HL-60 (cell line): ENCODE measurements around the gene XXYLT1.

Experiments
- DNase-seq, 2 experiments: peaks; one replicate each; pipeline ENCODE4 v3.0.0-alpha.2; 2010 to 2020; ENCODE audit warnings: low read depth in 1 of 2, low spot score in 1 of 2
- H3K27ac ChIP-seq: fragments of 250-450 bp; sonication (Bioruptor Pico); replicated peaks from 2 replicates; pipeline ENCODE4 v1.5.1; 2020; ENCODE audit warnings: mild to moderate bottlenecking, moderate library complexity
- H3K27me3 ChIP-seq: fragments of 250-450 bp; sonication (Bioruptor Pico); 2 replicates; pipeline ENCODE4 v1.5.1; 2021; ENCODE audit warnings: mild to moderate bottlenecking, moderate library complexity; ENCODE audit not compliant: insufficient read depth, poor library complexity, severe bottlenecking
- H3K4me3 ChIP-seq: replicated peaks from 2 replicates; pipeline ENCODE4 v1.5.1; 2011; ENCODE audit warnings: mild to moderate bottlenecking, control low read depth, low read length; ENCODE audit not compliant: insufficient read depth
- CTCF ChIP-seq: IDR thresholded peaks from one replicate; pipeline ENCODE4 v1.5.1; 2011; ENCODE audit warnings: low read length, control low read depth, inconsistent platforms; ENCODE audit not compliant: insufficient read depth
- GABPA ChIP-seq: IDR thresholded peaks from 2 replicates; pipeline ENCODE4 v1.6.1; 2012; ENCODE audit warnings: low read depth
- POLR2AphosphoS5 ChIP-seq: IDR thresholded peaks from 2 replicates; pipeline ENCODE4 v1.6.1; 2012; ENCODE audit warnings: low read depth
- REST ChIP-seq: IDR thresholded peaks from 2 replicates; pipeline ENCODE4 v1.6.1; 2012; ENCODE audit warnings: low read depth; ENCODE audit not compliant: insufficient replicate concordance
- SPI1 ChIP-seq: IDR thresholded peaks from 2 replicates; pipeline ENCODE4 v1.6.1; 2012; ENCODE audit warnings: low read depth, mild to moderate bottlenecking, borderline replicate concordance

XXYLT1 gene

GRCh38 chr3:195069501-195070251, 201.3 kb downstream of the XXYLT1 start:
- no peaks in the 10 kb centered on the region for H3K27me3 ChIP-seq

GRCh38 chr3:195068084-195069080, 202.6 kb downstream of the XXYLT1 start:
- H3K27me3 ChIP-seq, result no peaks in the 10 kb centered on the region
- H3K4me3 ChIP-seq, result no peak overlapping the region
- DNase-seq, result no peak
- no peak for TF ChIP-seq CTCF
- no peak for TF ChIP-seq POLR2AphosphoS5
- no peak for TF ChIP-seq GABPA
- TF ChIP-seq SPI1, result no peak
- TF ChIP-seq REST, result no peak
- no peak overlapping the region for H3K27ac ChIP-seq

More at GRCh38 chr3:195069501-195070251, 201.3 kb downstream of the XXYLT1 start:
- no peak overlapping the region for H3K4me3 ChIP-seq
- no peak for DNase-seq
- TF ChIP-seq REST (no peak), CTCF (no peak), POLR2AphosphoS5 (no peak), GABPA (no peak), SPI1 (no peak)
- no peak overlapping the region for H3K27ac ChIP-seq

- no peaks in the 10 kb centered on the region for H3K27me3 ChIP-seq
- H3K27ac ChIP-seq, result no peak overlapping the region
- TF ChIP-seq CTCF (no peak), SPI1 (no peak), POLR2AphosphoS5 (no peak), GABPA (no peak), REST (no peak)
- no peak overlapping the region for H3K4me3 ChIP-seq
- no peak for DNase-seq
These were observed 204.5 kb downstream of the XXYLT1 start for GRCh38 chr3:195066441-195066841.
